Measurements from ENCODE around the gene VTCN1. TPM values are rescaled to one million over a fixed set of nuclear protein-coding genes. Genes with fewer than 3 reads are reported as not detected.

The VTCN1 gene
- total and polyA plus RNA-seq, 2 of the 8 experiments (the other 6 are each of a cell fraction or from before 2014, with no cell fraction given) = 0.32 TPM; not detected in 1

DNA sequence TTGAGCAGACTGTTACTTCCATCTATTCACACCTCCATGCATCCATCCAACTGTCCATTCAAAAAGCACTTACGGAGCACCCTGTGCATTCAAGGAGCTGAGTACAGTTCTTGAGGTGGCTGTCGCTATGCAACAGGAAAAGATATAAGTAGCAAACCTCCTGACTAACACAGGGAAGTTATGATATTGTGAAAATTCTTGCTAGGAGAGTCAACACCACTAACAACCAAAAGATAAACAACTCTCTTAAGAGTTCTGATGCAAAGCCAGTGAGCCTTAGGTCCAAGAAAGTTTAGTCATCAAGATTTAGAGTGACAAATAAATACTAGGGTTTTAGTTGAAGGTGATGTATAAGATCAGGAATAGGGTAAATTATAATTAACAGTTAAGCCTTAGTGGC is 44.7 kb downstream of the VTCN1 start:
- Histone ChIP-seq H4K5ac (ENCODE audit: insufficient read length, low read depth, low read length) (no peak overlapping the region), H3K9ac (replicated peaks in 1 of 4; ENCODE audit: extremely low read depth in 1 of 4, low read depth in 3 of 4, low read length in 3 of 4) (no peak overlapping the region), H3K27me3 (replicated peaks in 1 of 4; ENCODE audit: control insufficient read depth in 3 of 4, extremely low read depth in 1 of 4, insufficient read depth in 3 of 4, low read length in 3 of 4) (no peaks in the 10 kb centered on the region), H3K9me3 (ENCODE audit: insufficient read depth in 2 of 2, low read depth in 1 of 2, low read length in 1 of 2) (no peaks in the 10 kb centered on the region), H2AK5ac (ENCODE audit: low read depth, low read length) (no peak overlapping the region), H3K23ac (ENCODE audit: insufficient read length) (no peak overlapping the region), H3K79me1 (ENCODE audit: low read depth, low read length) (no peaks in the 10 kb centered on the region), H3K4me3 (ENCODE audit: extremely low read depth in 1 of 4, insufficient read depth in 2 of 4, low read depth in 3 of 4, low read length in 4 of 4) (no peak overlapping the region), H2BK5ac (ENCODE audit: low read depth, low read length) (no peak overlapping the region), H2BK15ac (ENCODE audit: low read length) (no peak overlapping the region), H2BK12ac (ENCODE audit: low read depth, low read length) (no peak overlapping the region), H2AFZ (ENCODE audit: low read length) (no peak overlapping the region), H3K4me1 (replicated peaks in 1 of 4; ENCODE audit: control insufficient read depth in 3 of 4, insufficient read depth in 4 of 4, low read length in 3 of 4) (peaks cover 0 to 11% (median 2%) of the 10 kb centered on the region in 4 experiments; a peak in 2 of 7 replicates), H2BK120ac (replicated peaks; ENCODE audit: low read depth, low read length) (no peak overlapping the region), H3K4ac (replicated peaks; ENCODE audit: insufficient read length, low read depth, low read length) (no peak overlapping the region), H3K36me3 (ENCODE audit: control insufficient read depth in 2 of 4, insufficient read depth in 4 of 4, low read length in 3 of 4) (no peaks in the 10 kb centered on the region), H3K27ac (ENCODE audit: low read depth, low read length) (no peak overlapping the region), H4K91ac (replicated peaks; ENCODE audit: insufficient read length, low read length) (no peak overlapping the region), H3K56ac (replicated peaks; ENCODE audit: insufficient read length, low read depth, low read length) (no peak overlapping the region), H4K20me1 (replicated peaks in 1 of 2; ENCODE audit: control insufficient read depth in 1 of 2, insufficient read depth in 2 of 2, low read length in 2 of 2) (no peaks in the 10 kb centered on the region), H3K79me2 (ENCODE audit: control insufficient read depth in 1 of 2, insufficient read depth in 2 of 2, low read length in 2 of 2) (no peaks in the 10 kb centered on the region), H2BK20ac (ENCODE audit: low read length) (no peak overlapping the region), H3K23me2 (ENCODE audit: low read depth, low read length) (no peaks in the 10 kb centered on the region), H4K8ac (ENCODE audit: extremely low read depth, insufficient read depth, low read length) (no peak overlapping the region), H3K4me2 (ENCODE audit: insufficient read depth in 1 of 2, low read depth in 2 of 2, low read length in 2 of 2) (no peak overlapping the region), H3K18ac (ENCODE audit: extremely low read depth, low read length) (no peak overlapping the region), H3K14ac (ENCODE audit: insufficient read length) (no peak overlapping the region)
- CTCF ChIA-PET (ENCODE audit: partially characterized antibody) = interaction anchor here (1.3 to 1.8 kb wide), 2 partner anchors 10 to 119 kb away, joined by 4 to 5 read pairs; no protein-coding TSS in a partner anchor
- TF ChIP-seq CEBPB (IDR thresholded peaks at IDR 0.05; ENCODE audit: low read depth, low read length) = no peak
- TF ChIP-seq EP300 (IDR thresholded peaks at IDR 0.05; ENCODE audit: borderline replicate concordance in 1 of 2, low read depth in 2 of 2, low read length in 2 of 2) = no peak
- TF ChIP-seq CTCF (IDR thresholded peaks at IDR 0.05; ENCODE audit: control extremely low read depth in 1 of 3, insufficient read depth in 1 of 3, low read depth in 1 of 3, low read length in 3 of 3) = no peak
- no peak for TF ChIP-seq SIN3A (conservative IDR thresholded peaks at IDR 0.05 in 1 of 2, IDR thresholded peaks at IDR 0.05 in 1 of 2; ENCODE audit: low read depth in 1 of 2, low read length in 2 of 2)
- no peak for TF ChIP-seq SP2 (IDR thresholded peaks at IDR 0.05; ENCODE audit: low read length)
- no peak for TF ChIP-seq BRCA1 (IDR thresholded peaks at IDR 0.05; ENCODE audit: low read depth, low read length)
- TF ChIP-seq YY1 (IDR thresholded peaks at IDR 0.05; ENCODE audit: low read depth, low read length) = no peak
- TF ChIP-seq SIX5 (IDR thresholded peaks at IDR 0.05; ENCODE audit: low read depth, low read length) = no peak
- no peak for DNase-seq (ENCODE audit: low read depth in 1 of 2, low spot score in 2 of 2)
- POLR2A ChIA-PET (ENCODE audit: partially characterized antibody) = no interaction called here
- FAIRE-seq = no peak
- 98% methylated on average over 2 of the region's 2 CpGs; no CpG with 5 or more reads in 1 of the 2 experiments for WGBS, 2 experiments (ENCODE audit: extremely low coverage in 1 of 2, insufficient coverage in 1 of 2, insufficient read length in 1 of 2, insufficient replicate concordance in 2 of 2, low coverage in 1 of 2, low lambda C conversion rate in 2 of 2, missing lambda C conversion rate in 1 of 2)

All from H1 (cell line).